Body of pancreas (tissue), 4 donors: Measurements from ENCODE around the gene DOCK3.

Experiments
- POLR2A ChIP-seq, 3 donors: fragments of 450-650 bp; IDR thresholded peaks; one replicate each; pipeline ENCODE4 v1.6.1; 2016; ENCODE audit warnings: antibody characterized with exemption in 3 of 3, mild to moderate bottlenecking in 2 of 3
- TF ChIP-seq, protein P1 (sequence below), 7 experiments: fragments of 450-650 bp in 4 of 7; fragments of 200-600 bp in 3 of 7; sonication (generic) in 3 of 7; IDR thresholded peaks; one replicate each; pipeline ENCODE4 v1.5.1; 2016 to 2019; ENCODE audit warnings: antibody characterized with exemption in 7 of 7

DNA sequence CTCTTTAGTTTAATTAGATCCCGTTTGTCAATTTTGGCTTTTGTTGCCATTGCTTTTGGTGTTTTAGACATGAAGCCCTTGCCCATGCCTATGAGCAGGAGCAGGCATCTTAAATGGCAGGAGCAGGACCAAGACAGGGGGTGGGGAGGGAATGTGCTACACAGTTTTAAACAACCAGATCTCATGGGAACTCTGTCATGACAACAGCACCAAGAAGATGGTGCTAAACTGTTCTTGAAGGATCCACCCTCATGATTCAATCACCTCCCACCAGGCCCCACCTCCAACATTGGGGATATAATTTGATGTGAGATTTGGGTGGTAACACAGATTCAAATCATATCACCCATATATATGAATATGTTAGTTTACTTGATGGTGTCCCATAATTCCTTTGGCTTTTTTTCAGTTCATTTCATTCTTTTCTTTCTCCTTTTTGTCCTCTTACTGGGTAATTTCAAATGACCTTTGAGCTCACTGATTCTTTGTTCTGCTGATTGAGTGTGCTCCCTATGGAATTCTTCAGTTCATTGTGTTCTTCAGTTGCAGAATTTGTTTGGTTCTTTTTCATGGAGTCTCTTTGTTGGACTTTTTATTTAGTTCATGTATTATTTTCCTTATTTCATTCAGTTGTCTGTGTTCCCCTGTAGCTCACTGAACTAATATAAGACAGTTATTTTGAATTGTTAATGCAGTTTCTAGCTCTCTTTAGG is 62.6 kb downstream of the DOCK3 start:
- TF ChIP-seq, protein P1, sequence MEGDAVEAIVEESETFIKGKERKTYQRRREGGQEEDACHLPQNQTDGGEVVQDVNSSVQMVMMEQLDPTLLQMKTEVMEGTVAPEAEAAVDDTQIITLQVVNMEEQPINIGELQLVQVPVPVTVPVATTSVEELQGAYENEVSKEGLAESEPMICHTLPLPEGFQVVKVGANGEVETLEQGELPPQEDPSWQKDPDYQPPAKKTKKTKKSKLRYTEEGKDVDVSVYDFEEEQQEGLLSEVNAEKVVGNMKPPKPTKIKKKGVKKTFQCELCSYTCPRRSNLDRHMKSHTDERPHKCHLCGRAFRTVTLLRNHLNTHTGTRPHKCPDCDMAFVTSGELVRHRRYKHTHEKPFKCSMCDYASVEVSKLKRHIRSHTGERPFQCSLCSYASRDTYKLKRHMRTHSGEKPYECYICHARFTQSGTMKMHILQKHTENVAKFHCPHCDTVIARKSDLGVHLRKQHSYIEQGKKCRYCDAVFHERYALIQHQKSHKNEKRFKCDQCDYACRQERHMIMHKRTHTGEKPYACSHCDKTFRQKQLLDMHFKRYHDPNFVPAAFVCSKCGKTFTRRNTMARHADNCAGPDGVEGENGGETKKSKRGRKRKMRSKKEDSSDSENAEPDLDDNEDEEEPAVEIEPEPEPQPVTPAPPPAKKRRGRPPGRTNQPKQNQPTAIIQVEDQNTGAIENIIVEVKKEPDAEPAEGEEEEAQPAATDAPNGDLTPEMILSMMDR (IDR thresholded peaks at IDR 0.05): no peak
- TF ChIP-seq POLR2A (IDR thresholded peaks at IDR 0.05): no peak
